NCI-H1694 treated with DMSO at 0.1 percent for 48 hours (cell line): Measurements from ENCODE around the gene POMGNT2.

ENCODE experiments used
- DNase-seq: peaks from one replicate; lab custom pipeline; 2025; lab: John Stamatoyannopoulos, UW

Gene POMGNT2

DNA sequence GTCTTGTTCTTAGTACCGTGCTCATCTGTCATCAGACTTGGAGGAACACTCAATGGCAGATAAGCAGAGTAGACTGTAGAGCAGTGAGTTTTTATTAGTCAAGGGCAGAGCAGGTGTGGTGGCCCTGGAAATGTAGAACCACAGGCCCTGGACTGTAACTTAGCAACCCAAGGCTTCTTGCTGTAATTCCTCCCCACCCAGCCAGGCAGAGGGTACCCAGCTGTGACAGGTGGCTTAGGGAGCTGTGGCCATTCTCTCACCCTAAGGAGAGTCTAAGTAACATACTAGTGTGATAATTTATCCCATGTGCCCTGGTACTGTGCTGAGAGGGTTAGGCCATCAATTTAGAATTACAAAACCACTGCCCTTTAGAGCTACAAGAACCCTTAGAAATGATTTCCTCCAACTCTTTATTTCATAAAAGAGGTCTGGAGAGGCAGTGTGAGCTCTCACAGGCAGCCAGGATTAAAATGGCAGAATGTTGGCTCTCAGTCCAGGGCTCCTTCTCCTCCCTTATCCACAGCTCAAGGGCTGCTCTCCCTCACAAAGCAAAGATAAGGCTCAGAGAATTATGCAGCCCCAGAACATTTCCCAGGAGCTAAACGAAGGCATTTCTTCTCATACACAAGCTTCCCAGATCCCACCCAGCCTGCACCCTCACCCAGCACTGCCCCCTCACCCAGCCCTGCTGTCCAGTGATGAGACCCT lies 3.0 kb downstream of the POMGNT2 start:
- DNase-seq = no peak

DNA sequence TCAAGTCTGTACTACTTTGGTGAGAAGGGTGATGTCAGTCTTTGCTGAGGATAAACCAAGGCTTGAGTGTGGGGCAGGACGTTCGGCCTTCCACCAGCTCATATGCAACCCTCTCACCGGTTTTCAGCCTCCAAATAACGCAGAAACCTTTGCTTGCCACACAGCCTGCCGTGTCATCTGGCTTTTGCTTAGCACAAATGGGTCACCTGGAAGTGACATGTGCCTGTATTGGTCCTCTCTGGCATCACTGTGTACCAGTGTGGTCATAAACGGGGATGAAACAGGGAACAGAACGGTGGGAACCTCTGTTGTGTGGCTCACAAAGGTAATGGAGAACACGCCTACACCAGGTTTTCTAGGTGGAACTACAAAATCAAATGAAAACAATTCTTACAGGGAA lies 7.1 kb downstream of the POMGNT2 start:
- no peak for DNase-seq

DNA sequence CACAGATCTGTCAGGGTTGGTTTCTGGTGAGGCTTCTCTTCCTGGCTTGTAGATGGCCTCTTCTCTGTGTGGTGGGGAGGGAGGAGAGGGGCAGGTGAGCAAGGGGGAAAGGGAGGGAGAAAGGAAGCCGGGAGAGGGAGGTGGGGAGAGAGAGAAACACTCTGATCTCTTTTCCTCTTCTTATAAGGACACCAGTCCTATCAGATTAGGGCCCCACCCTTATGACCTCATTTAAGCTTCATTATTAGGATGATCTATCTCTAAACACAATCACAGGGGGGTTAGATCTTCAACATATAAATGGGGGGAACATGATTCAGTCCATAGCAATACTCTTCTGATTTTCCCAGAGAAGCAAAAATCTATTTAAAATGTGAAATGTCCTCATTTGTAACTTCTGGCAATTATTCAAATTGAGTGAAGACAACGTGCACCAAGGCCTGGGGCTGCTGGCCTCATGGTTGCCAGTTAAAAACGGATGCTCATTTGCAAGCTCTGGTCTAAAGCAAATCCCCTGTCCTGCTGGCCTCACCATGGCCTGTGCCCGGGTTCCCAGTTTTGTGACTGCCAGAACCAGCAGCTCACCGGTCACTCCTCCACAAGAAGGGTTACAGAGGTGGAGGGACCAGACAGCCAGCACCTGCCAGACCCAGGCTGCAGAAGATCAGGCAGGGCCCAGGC lies 8.3 kb downstream of the POMGNT2 start:
- no peak for DNase-seq

DNA sequence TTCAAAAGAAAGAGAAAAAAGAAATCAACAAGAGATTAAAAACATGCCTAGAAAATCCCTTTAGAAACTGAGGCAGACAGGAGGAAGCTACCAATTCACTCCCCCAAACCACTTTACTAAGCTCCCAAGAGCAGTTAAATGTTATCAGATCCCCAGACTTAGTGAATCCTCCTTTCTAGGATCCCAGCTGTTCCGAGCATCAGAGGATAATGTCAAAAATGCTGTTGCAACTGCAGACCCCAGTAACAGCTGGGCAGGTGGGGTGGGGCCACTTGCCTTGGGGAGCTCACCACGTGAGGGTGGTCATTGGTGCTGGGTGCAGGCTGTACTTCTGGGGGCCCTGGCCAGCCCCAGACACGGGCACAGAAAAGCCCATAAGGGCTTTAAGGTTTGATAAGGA lies 9.1 kb downstream of the POMGNT2 start:
- DNase-seq = no peak

DNA sequence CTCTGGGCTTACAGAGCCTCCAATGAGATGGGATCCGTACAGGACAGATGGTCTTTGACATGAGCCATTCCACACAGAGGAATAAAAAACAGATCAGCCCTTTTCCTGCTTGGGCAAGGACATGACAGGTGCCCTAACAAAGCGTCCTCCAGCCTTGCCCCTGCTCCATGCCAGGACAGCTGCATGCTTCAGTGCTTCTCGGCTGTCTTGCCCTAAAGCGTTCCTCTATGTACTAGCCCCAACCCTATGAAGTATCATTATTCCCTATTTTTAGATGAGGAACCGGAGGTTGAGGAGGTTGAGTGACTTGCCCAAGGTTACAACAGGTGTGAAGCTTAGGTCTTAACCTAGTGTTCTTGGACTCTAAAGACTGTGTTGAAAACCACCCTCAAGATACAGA lies 10.5 kb downstream of the POMGNT2 start:
- DNase-seq = no peak

DNA sequence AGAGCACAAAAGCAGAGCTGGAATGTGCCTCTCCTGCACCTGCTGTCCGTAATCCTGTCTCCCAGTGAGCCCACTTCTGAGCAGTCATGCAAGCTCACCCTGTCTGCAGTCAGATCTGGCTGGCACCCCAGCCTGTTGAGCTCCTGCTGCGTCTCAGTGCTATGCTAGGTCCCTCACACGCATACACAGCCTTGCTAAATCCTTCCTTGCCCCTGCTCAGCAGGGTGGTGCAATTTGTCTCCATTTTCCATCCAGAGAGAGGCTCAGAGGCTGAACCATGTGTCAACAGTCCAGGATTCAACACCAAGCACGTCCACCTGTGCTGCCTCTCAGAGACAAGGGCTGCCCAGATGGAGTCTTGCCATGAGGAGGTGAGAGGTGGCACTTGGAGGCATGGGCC lies 11.0 kb downstream of the POMGNT2 start:
- DNase-seq = no peak

DNA sequence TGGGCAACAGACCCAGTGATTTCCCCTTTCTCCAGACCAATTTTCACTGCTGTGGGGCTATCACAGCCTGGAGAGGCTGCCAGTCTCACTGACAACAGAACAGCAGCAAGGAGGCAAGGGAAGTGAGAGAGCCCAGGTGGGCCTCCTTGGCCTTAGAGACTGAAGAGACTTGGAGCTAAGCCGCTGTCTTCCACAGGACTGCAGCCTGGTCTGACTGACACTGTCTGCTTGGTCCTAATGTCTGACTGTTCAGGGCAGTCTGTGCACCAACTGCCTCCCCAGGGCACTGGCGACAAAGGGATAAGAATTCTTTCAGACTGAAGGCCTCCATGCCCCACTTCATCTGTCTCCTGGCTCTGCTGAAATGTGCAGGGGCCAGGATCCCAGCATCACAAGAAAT lies 11.5 kb downstream of the POMGNT2 start:
- no peak for DNase-seq

DNA sequence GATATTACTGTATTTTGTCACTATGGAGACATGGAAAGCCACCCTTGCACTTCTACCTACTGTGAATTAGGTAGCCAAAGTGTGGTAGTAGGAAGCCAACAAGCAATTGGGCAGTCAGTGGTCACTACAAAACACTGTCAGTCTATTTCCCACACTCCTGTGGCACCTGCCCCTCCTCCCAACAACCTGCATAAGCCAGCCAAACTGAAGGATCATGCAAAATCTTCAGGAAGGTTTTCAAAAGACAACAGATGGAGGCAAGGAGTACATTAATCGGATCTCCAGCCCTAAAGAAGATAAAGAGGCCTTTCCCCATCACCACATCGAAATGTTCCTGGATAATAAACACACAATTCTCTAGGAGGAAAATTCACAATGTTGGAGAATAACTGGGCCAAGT lies 11.9 kb downstream of the POMGNT2 start:
- DNase-seq = no peak

DNA sequence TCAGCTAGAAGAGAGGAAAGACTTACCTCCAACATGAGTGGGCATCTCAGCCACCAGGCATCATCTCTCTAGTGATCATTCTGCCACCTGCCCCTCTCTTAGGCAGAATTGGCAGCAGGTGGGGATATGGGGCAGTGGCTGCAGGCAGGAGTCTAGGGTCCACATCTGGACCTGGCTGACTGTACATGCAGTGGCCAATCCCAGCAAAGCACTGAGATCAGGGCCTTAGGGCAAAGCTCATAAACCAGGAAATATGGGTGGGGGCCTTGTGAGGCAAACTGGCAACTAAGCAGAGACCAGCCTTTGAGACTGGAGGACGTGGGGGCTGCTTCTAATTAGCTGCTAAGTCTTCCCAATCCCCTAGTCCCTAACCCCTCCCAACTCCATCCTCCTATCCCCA lies 12.9 kb downstream of the POMGNT2 start:
- DNase-seq = no peak

DNA sequence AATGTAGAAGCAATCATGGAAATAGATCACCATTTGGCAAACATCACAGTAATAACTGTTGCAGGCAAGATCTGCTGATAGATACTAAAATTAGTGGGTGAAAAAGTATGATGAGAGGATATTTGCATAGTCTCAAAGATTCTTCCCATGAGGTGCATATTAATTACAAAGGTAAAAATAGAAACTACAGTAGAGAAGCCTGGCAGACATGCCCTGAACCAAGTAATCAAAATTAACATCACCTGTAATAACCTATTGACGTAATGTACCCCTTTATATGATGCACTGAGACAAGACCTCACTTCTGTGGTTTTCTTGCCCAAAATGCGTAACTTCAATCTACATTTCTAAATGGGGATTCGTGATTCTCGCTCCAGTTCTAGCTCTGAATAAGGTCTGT lies 14.4 kb downstream of the POMGNT2 start:
- DNase-seq = no peak

DNA sequence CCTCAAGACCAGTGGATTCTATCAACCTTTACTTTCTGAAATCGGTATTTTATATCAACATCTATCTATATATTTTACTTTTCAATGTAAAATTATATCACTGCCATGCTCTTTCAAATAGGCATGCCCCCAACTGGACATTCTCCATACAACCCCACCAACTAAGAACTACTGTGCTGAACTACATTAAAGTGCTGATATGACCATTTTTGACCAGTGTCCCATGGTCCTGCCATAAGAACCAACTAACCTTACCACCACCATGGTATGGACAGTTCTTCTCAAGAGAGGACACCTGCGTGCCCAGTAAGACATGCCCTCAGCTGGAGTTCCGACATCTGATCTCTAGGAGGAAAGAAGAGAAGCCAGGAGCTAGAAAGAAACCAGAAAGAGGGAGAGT lies 15.6 kb downstream of the POMGNT2 start:
- no peak for DNase-seq

DNA sequence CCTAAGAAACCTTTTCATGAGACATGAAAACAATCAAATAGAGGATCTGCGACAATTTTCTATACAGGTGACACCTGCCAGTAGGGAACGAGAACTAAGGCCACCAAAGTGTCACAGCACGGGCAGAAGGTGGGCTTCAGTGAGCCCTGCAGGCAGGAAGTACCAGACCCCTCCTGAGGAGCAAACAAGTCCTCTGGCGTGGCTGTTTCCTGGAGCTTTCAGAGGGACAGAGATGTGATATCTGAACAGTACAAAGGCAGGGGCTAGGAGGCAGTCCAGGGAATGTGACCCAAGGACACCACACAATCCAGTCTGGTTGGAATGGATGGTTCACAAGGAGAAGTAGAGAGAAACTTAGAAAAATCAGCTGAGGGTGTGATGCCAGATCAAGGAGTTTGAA lies 16.8 kb downstream of the POMGNT2 start:
- no peak for DNase-seq

DNA sequence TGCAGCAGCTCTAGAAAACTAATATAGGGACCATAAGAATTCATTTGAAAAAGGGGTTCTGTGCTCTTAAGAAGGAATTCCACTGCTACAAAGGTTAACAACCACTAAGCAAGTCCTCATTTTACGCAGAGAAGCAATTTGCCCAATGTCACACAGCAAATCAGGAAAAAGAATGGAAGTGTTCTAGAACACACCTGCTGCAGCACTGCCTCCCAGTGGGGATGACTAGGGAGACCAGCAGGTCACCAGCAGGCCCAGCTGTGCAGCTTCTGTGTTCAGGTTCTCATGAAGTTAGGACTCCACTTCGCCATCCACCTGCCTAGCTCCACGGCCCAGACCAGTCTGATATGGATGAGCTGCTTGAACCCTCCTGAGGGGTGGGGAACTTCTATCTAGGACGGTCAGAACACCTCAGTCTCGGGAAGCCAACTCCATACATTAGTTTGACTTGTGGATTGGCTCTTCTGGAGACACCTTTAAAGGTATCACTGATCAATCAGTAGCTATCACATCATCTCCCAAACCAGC lies 18.6 kb downstream of the POMGNT2 start:
- no peak for DNase-seq

DNA sequence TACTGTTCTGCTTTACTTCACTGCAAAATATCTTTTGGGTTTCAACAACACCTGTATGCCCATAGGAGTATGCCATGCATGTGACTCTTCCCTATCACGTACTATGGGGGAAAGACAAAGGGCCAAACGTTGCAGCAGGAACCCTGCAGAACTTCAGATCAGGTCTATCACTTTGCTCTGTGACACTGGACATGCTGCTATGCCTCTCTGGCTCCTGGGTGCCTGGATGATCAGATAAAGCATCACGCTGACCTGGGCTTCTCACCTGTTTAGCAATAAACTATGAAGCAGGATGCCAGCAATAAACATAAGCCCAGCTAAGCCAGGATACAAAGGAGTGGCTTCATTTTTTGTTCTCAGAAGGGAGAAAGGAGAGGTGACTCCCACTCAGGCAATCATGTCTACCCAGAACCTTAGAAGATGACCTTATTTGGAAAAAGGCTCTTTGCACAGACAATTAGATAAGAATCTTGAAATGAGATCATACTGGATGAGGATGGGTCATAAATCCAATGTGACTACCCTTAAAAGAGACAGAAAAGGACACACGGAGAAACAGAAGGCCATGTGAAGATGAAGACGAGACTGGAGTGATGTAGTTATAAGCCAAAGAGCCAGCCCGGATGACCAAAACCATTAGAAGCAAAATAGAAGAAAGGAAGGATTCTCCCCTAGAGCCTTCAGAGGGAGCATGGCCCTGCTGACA lies 19.3 kb downstream of the POMGNT2 start:
- DNase-seq = no peak

DNA sequence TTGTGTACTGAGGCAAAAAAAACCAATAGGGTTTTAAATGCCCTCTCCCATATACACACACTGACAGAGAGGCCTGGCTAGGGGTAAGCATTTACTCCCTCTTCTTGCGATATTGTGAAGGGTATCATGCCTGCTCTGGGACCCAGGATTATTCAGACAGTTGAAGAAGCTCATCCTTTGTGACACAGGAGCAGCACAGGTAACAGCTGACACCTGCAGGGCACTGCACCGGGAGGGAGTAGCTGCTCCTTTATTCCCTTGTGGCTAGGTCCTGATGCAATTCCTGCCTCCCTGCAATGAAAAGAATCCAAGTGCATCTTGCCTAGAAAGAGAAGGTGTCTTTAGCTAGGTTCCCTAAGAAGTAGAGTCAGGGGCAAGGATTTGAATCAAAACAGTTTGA lies 23.4 kb downstream of the POMGNT2 start:
- DNase-seq = no peak

DNA sequence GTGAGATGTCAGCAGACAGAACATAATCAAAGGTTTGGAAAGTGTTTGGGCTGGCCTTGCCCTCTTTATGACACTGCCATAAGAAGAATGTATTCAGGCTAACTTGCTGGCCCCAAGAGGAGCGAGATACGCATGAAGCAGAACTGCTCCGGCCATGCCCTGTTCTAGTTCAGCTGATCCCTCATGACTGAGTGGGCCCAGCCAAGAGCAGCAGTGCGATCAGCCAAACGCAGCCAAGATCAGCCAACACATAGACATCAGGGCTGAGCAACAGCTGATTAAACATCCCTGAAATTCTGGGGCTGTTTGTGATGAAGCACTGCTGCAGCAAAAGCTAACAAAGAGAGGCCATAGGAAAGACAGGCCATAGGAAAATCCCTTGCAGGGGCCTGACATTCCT lies 24.1 kb downstream of the POMGNT2 start:
- DNase-seq = no peak

DNA sequence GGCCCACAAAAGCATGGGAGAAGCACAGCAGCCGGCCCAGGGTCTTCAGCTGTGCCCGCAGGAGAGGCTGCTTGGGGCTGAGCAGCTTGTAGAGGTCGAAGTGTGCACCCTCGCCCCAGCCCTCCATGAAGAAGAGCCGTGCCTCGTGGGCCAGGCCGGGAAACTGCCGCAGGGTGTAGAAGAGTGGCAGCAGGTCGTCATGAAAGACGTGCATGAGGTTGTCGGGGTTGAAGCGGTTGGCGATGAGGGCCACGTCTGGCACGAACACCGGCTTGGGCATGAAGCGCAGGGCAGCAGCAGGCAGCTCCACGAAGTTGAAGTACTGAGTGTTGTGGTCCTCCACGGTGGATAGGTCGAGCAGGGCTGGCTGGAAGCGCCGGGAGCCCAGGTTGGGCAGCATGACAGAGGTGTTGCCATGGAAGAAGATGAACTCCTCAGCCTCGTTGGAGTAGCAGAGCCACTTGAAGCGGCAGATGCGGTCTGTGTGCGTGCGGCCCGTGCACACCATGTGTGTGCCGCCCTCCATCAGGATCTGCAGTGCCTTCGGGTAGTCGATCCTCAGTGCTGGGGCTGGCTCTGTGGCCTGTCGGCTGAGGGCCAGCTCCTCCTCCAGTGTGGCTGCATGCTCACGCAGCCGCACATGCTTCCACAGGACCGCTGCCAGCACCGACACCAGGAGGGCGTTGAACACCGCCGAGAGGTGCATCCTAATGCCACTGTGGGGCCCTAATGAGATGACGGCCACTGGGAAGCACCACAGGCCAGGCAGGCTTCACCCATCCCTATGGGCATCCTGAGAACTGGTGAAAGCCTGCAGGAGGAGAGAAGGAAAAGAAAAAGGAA lies 24.9 kb downstream of the POMGNT2 start:
- no peak for DNase-seq

DNA sequence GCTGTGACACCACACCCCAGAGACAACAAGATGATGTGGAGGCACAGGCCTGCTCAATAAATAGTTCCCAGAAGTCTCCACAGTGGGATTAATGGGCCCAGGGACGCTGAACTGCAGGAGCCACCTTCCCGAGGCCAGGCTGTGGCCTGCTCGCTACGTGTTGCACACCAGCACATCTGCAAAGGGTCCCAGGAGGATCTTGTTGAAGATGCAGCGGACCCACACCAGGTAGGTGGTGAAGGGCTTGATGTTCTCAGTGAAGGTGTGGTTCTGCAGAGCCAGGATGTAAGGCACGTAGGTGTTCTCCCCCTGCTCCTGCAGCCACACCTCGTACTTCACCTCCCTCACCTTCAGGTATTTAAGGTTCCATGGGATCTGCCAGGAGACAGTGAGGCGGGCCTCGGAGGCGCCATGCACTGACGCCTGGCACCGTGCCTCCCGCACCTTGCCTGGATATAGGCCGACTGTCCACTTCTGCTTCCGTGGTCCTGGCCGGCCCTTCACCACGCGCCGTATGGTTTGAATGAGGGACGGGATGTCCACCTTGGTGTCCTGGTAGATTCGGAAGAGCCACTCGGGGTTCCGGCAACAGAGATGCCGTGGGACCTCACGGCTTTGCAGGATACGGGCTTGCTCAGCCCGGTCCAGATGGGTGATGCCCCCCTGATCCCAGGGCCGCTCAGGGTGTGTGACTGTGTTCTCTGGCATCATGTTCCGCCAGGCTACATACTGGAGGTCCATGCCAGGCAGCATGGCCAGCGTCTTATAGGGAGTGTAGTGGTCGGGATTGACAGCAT lies 26.1 kb downstream of the POMGNT2 start:
- DNase-seq = no peak

DNA sequence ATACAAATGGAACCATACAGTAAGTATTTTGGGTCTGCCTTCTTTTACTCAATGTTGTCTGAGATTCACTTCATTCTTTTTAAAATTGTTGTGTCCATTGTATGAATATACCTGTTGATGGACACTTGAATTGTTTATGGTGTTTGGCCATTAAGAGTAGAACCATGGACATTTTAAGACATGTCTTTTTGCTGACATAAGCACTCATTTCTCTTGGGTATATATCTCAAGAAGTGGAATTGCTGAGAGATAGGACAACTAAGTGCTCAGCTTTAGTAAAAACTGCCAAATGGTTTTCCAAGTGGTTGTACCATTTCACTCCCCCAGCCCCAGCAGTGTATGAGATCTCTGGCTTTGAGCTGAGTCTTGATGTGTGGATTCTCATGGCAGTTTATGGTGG lies 28.2 kb downstream of the POMGNT2 start:
- no peak for DNase-seq

DNA sequence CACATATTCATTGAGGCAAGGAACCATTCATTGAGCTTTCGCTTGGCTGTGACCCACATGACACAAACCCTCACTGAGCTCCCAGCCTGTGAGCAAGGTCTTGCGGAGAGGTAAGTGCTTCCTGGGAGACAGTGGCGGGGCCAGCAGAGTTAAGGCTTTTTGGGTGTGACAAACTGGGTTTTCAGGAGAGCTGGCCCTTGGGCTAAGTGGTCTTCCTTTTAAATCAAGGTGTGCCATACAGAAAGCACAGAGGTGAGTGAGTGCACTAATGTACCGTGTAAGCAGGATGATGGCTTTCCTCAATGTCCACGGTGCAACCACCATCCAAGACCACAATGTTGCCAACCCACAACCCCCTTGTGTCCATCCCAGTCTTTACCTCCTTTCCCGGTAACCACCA lies 28.6 kb downstream of the POMGNT2 start:
- DNase-seq = no peak

DNA sequence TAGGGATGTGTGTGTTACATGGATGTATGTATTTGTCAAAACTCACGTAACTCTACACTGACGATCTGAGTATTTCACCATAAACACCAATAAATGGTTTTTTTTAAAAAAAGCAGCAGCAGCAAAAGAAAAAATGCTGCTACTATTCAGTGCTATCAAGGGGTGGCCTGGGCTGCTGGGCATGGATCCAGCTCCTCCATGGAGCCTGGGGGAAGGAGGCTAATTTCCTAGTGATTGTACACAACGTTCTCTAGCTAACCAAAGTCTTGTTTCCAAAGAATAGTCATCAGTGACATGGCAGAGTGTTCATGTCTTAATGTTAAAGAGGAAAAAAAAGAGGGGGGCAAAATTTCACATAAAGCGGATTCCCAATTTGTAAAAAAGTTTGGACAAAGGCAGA lies 29.0 kb downstream of the POMGNT2 start:
- no peak for DNase-seq
